ENCODE measurements around the gene DPP9. TPM values are rescaled to one million over a fixed set of nuclear protein-coding genes. Genes with fewer than 3 reads are reported as not detected.

The DPP9 gene
- total RNA-seq, 1 donor from 2014 or later = 16.2 TPM

DNA sequence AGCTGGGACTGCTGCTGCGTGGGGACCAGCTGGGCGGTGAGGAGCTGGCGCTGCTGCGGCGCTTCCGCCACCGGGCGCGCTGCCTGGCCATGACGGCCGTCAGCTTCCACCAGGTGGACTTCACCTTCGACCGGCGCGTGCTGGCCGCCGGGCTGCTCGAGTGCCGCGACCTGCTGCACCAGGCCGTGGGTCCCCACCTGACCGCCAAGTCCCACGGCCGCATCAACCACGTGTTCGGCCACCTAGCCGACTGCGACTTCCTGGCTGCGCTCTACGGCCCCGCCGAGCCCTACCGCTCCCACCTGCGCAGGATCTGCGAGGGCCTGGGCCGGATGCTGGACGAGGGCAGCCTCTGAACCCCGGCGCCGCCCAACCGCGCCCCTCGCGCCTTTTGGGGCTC, 71.6 kb downstream of the DPP9 start:
- Histone ChIP-seq H3K9ac (ENCODE audit: low read depth in 1 of 3, low read length in 3 of 3) (no peak overlapping the region), H3K4me1 (ENCODE audit: control insufficient read depth in 3 of 3, insufficient read depth in 3 of 3, low read length in 3 of 3) (peaks cover 9 to 37% (median 27%) of the 10 kb centered on the region in 3 donors), H3K9me3 (ENCODE audit: control insufficient read depth in 3 of 3, low read length in 3 of 3) (no peaks in the 10 kb centered on the region), H3K27ac (ENCODE audit: low read depth, low read length) (no peak overlapping the region), H3K4me3 (ENCODE audit: low read length in 3 of 3) (no peak overlapping the region), H3K27me3 (ENCODE audit: control insufficient read depth in 3 of 3, insufficient read depth in 3 of 3, low read length in 3 of 3) (no peaks in the 10 kb centered on the region), H3K36me3 (ENCODE audit: control insufficient read depth in 3 of 3, insufficient read depth in 3 of 3, low read length in 3 of 3) (peaks cover 16 to 18% (median 17%) of the 10 kb centered on the region in 3 donors)

DNA sequence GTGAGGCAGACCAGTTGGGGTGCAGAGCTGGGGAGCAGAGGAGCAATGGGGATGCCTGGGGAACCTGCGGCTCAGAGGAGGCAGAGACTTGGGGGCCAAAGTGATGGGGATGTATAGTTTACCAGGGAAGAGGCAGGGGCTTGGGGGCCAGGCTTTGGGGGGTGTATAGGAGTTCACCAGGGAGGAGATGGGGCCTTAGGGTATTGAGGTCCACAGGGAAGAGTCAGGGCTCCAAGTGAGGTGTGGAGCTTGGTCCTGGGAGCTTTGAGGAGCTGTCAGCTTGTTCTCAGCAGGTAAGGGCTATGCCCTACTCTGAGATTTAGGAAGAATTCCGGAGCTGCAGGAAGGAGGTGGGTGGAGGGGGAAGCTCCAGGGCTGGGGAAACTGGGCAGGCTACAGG, 73.5 kb downstream of the DPP9 start:
- no peaks in the 10 kb centered on the region for H3K27me3 ChIP-seq (ENCODE audit: control insufficient read depth in 3 of 3, insufficient read depth in 3 of 3, low read length in 3 of 3)
- H3K9ac ChIP-seq (ENCODE audit: low read depth in 1 of 3, low read length in 3 of 3) = peak overlapping the region in 1 of 3 donors; percentile 33
- H3K27ac ChIP-seq (ENCODE audit: low read depth, low read length) = no peak overlapping the region
- no peak overlapping the region for H3K4me3 ChIP-seq (ENCODE audit: low read length in 3 of 3)
- peaks cover 5 to 9% (median 8%) of the 10 kb centered on the region in 3 donors for H3K36me3 ChIP-seq (ENCODE audit: control insufficient read depth in 3 of 3, insufficient read depth in 3 of 3, low read length in 3 of 3)
- peaks cover 9 to 36% (median 25%) of the 10 kb centered on the region in 3 donors for H3K4me1 ChIP-seq (ENCODE audit: control insufficient read depth in 3 of 3, insufficient read depth in 3 of 3, low read length in 3 of 3)
- H3K9me3 ChIP-seq (ENCODE audit: control insufficient read depth in 3 of 3, low read length in 3 of 3) = no peaks in the 10 kb centered on the region

DNA sequence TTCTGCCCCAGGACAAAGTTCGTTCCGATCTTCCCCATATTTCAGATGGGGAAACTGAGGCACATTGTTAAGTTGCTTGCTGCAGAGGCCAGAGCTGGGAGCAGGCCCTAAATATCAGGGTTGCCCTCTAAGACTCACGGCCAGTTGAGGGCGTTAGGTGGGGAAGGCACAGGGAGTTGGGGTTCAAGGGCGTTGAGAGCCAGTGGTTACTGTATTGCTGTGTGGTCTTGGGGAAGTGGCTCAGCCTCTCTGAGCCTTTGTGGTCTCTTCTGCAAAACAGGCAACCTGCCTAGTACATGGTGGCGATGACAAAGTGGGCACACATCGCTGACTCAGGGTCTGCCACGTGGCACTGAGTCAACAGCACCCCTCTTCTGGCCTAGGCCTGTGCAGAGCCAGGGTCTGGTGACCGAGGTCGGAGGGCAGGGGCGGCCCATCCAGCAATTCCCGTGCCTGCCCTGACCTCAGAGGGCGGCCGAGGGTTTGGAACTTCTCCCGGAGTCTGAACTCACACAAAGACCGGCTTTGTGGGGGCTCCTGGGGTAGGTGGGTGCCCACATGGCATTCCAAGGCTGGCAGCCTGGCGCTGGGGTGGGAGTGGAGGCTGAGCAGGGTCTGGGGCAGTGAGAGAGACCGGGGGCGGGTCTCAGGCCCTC, 74.1 kb downstream of the DPP9 start:
- H3K4me3 ChIP-seq (ENCODE audit: low read length in 3 of 3) = no peak overlapping the region
- H3K27me3 ChIP-seq (ENCODE audit: control insufficient read depth in 3 of 3, insufficient read depth in 3 of 3, low read length in 3 of 3) = no peaks in the 10 kb centered on the region
- H3K36me3 ChIP-seq (ENCODE audit: control insufficient read depth in 3 of 3, insufficient read depth in 3 of 3, low read length in 3 of 3) = peaks cover 4 to 6% (median 5%) of the 10 kb centered on the region in 3 donors
- peaks cover 9 to 29% (median 19%) of the 10 kb centered on the region in 3 donors for H3K4me1 ChIP-seq (ENCODE audit: control insufficient read depth in 3 of 3, insufficient read depth in 3 of 3, low read length in 3 of 3)
- H3K9me3 ChIP-seq (ENCODE audit: control insufficient read depth in 3 of 3, low read length in 3 of 3) = no peaks in the 10 kb centered on the region
- no peak overlapping the region for H3K9ac ChIP-seq (ENCODE audit: low read depth in 1 of 3, low read length in 3 of 3)
- H3K27ac ChIP-seq (ENCODE audit: low read depth, low read length) = no peak overlapping the region

DNA sequence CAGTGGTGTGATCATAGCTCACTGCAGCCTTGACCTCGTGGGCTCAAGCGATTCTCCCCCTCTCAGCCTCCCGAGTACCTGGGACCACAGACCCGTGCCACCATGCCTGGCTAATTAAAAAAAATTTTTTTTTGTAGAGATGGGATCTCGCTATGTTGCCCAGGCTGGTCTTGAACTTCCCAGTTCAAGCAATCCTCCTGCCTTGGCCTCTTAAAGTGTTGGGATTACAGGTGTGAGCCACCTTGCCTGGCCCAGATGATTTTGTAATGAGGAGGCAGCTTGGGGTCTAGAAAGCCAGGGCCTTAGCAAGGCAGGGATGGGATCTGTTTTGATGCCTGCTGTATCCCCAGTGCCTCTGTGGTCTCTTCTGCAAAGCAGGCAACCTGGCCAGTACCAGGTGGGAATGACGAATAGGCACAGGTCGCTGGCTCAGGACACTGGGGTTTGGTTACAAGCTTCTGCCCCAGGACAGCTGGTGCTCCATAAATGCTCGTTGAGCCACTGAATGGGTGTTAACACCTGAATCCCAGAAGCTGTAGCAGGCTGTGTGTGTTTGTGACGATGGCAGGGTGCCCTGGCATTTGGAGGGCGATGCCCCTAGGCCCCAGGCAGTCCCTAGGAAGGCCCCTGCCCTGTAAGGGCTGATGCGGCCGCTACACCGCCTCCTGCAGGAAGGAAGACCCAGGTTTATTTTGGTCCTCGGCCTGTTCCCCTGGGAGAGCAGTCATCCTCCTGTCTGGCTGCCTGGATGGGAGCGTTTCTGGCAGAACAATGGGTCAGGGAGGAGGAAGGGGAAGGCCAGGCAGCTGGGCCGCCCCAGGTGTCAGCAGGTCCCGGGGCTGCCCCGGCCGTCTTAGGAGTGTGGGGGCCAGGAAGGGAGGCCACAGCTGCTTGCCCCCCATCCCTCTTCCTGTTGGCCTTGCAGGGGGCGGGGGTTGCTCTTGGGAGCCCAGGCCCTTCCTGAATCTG, 75.7 kb downstream of the DPP9 start:
- H3K9ac ChIP-seq (ENCODE audit: low read depth in 1 of 3, low read length in 3 of 3) = peak overlapping the region; percentile 23 to 45 (median 33)
- H3K27me3 ChIP-seq (ENCODE audit: control insufficient read depth in 3 of 3, insufficient read depth in 3 of 3, low read length in 3 of 3) = no peaks in the 10 kb centered on the region
- H3K4me3 ChIP-seq (ENCODE audit: low read length in 3 of 3) = peak overlapping the region in 1 of 3 donors; percentile 13
- H3K4me1 ChIP-seq (ENCODE audit: control insufficient read depth in 3 of 3, insufficient read depth in 3 of 3, low read length in 3 of 3) = peaks cover 9 to 23% (median 13%) of the 10 kb centered on the region in 3 donors
- peaks cover 4 to 6% (median 5%) of the 10 kb centered on the region in 3 donors for H3K36me3 ChIP-seq (ENCODE audit: control insufficient read depth in 3 of 3, insufficient read depth in 3 of 3, low read length in 3 of 3)
- H3K9me3 ChIP-seq (ENCODE audit: control insufficient read depth in 3 of 3, low read length in 3 of 3) = no peaks in the 10 kb centered on the region
- H3K27ac ChIP-seq (ENCODE audit: low read depth, low read length) = peak overlapping the region; percentile 30

DNA sequence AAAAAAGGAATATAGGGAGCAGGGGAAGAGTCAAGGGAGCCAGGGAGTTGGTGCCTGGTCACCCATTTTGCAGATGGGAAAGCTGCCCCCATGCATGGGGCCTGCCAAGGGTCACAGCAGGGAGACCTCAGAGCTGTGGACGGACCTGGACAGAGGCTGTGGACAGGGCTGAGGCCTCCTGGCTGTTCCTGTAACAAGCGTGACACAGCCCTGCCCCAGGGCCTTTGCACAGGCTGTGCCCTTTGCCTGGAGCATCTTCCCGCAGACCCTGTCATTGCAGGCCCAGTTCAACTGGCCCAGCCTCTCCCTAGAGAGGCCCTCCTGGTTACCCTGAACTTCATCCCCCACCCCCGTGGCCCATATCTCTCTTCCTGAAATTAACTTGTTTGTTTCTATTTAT, 77.9 kb downstream of the DPP9 start:
- no peak overlapping the region for H3K27ac ChIP-seq (ENCODE audit: low read depth, low read length)
- H3K27me3 ChIP-seq (ENCODE audit: control insufficient read depth in 3 of 3, insufficient read depth in 3 of 3, low read length in 3 of 3) = no peaks in the 10 kb centered on the region
- H3K36me3 ChIP-seq (ENCODE audit: control insufficient read depth in 3 of 3, insufficient read depth in 3 of 3, low read length in 3 of 3) = no peaks in the 10 kb centered on the region
- peaks cover 9 to 32% (median 17%) of the 10 kb centered on the region in 3 donors for H3K4me1 ChIP-seq (ENCODE audit: control insufficient read depth in 3 of 3, insufficient read depth in 3 of 3, low read length in 3 of 3)
- no peak overlapping the region for H3K4me3 ChIP-seq (ENCODE audit: low read length in 3 of 3)
- no peaks in the 10 kb centered on the region for H3K9me3 ChIP-seq (ENCODE audit: control insufficient read depth in 3 of 3, low read length in 3 of 3)
- H3K9ac ChIP-seq (ENCODE audit: low read depth in 1 of 3, low read length in 3 of 3) = no peak overlapping the region

DNA sequence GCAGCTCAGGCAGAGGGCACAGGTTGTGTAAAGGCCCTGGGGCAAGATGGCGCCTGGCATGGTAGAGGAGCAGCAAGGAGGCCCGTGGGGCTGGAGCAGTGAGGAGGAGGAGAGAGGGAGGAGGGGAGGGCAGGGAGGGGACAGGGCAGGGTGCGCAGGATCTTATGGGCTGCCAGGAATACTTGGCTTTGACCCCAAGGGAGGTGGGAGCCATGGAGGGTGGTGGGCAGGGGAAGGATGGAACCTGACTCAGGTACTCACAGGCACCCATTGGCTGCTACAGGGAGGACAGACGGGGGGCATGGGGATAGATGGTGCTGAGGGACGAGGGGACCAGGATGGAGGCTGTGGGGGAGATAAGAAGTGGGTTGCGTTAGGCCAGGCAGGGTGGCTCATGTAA, 81.0 kb downstream of the DPP9 start:
- H3K36me3 ChIP-seq (ENCODE audit: control insufficient read depth in 3 of 3, insufficient read depth in 3 of 3, low read length in 3 of 3) = no peaks in the 10 kb centered on the region
- no peaks in the 10 kb centered on the region for H3K27me3 ChIP-seq (ENCODE audit: control insufficient read depth in 3 of 3, insufficient read depth in 3 of 3, low read length in 3 of 3)
- no peaks in the 10 kb centered on the region for H3K9me3 ChIP-seq (ENCODE audit: control insufficient read depth in 3 of 3, low read length in 3 of 3)
- H3K9ac ChIP-seq (ENCODE audit: low read depth in 1 of 3, low read length in 3 of 3) = no peak overlapping the region
- H3K27ac ChIP-seq (ENCODE audit: low read depth, low read length) = no peak overlapping the region
- H3K4me1 ChIP-seq (ENCODE audit: control insufficient read depth in 3 of 3, insufficient read depth in 3 of 3, low read length in 3 of 3) = peaks cover 19 to 21% (median 19%) of the 10 kb centered on the region in 3 donors
- H3K4me3 ChIP-seq (ENCODE audit: low read length in 3 of 3) = no peak overlapping the region

DNA sequence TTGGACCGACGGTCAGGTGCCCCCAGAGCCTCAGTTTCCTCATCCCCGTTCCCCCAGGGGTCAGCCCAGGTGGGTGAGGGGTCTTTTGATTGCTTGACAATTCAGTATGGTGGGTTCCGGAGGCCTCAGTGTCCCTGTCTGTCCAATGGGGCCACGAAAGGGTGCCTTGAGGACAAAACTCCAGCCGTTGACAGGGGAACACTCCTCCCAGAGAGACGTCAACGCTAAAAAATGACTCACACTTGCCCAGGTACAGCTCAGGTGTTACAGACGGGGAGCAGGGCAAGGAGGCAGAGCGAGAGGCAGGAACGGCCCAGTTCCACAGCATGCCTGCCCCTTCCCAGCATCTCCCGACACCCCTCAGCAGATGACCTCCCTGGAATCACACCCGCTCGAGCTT, 82.5 kb downstream of the DPP9 start:
- Histone ChIP-seq H3K36me3 (ENCODE audit: control insufficient read depth in 3 of 3, insufficient read depth in 3 of 3, low read length in 3 of 3) (no peaks in the 10 kb centered on the region), H3K27ac (ENCODE audit: low read depth, low read length) (no peak overlapping the region), H3K4me3 (ENCODE audit: low read length in 3 of 3) (peak overlapping the region in 1 of 3 donors; percentile 13), H3K27me3 (ENCODE audit: control insufficient read depth in 3 of 3, insufficient read depth in 3 of 3, low read length in 3 of 3) (no peaks in the 10 kb centered on the region), H3K9ac (ENCODE audit: low read depth in 1 of 3, low read length in 3 of 3) (peak overlapping the region in 2 of 3 donors; percentile 20 to 82), H3K4me1 (ENCODE audit: control insufficient read depth in 3 of 3, insufficient read depth in 3 of 3, low read length in 3 of 3) (peaks cover 25 to 27% (median 25%) of the 10 kb centered on the region in 3 donors), H3K9me3 (ENCODE audit: control insufficient read depth in 3 of 3, low read length in 3 of 3) (no peaks in the 10 kb centered on the region)

DNA sequence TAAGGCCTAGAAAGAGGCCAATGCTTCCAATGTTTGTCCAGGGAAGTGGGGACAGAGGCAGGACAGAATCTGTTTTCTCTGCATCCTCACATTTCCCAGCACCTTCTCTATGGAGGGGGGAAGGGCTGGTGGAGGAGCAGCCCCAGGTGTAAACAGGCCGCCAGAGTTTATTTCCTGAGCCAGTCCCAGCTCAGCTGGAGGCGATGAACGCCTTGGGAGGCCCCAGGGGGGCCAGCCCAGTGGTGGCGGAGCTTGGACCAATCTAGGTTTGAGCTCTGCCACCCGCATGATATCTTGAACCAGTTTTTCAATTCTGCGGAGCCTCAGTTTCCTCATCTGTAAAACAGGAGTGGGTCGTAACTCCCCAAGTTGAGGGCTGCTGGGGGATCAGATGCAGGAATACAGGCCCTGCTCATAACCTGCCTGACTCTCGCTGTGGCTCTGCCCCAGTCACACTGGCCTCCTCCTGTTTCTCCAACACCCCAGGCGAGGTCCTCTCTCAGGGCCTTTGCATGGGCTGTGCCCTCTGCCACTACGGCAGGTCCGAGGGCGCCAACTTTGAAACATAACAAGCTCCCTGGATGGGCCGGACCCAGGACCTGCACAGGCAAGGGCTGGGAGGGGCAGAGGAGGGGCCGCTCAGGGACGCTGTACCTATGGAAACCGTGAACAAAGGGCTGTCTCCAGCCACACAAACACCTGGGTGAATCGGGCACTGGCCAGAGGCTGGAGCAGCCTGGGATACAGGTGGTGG, 83.2 kb downstream of the DPP9 start:
- H3K4me3 ChIP-seq (ENCODE audit: low read length in 3 of 3) = peak overlapping the region; percentile 72 to 81 (median 75)
- no peaks in the 10 kb centered on the region for H3K36me3 ChIP-seq (ENCODE audit: control insufficient read depth in 3 of 3, insufficient read depth in 3 of 3, low read length in 3 of 3)
- H3K9ac ChIP-seq (ENCODE audit: low read depth in 1 of 3, low read length in 3 of 3) = peak overlapping the region; percentile 73 to 82 (median 75)
- no peak overlapping the region for H3K27ac ChIP-seq (ENCODE audit: low read depth, low read length)
- no peaks in the 10 kb centered on the region for H3K27me3 ChIP-seq (ENCODE audit: control insufficient read depth in 3 of 3, insufficient read depth in 3 of 3, low read length in 3 of 3)
- H3K4me1 ChIP-seq (ENCODE audit: control insufficient read depth in 3 of 3, insufficient read depth in 3 of 3, low read length in 3 of 3) = peaks cover 29 to 31% (median 30%) of the 10 kb centered on the region in 3 donors
- no peaks in the 10 kb centered on the region for H3K9me3 ChIP-seq (ENCODE audit: control insufficient read depth in 3 of 3, low read length in 3 of 3)

DNA sequence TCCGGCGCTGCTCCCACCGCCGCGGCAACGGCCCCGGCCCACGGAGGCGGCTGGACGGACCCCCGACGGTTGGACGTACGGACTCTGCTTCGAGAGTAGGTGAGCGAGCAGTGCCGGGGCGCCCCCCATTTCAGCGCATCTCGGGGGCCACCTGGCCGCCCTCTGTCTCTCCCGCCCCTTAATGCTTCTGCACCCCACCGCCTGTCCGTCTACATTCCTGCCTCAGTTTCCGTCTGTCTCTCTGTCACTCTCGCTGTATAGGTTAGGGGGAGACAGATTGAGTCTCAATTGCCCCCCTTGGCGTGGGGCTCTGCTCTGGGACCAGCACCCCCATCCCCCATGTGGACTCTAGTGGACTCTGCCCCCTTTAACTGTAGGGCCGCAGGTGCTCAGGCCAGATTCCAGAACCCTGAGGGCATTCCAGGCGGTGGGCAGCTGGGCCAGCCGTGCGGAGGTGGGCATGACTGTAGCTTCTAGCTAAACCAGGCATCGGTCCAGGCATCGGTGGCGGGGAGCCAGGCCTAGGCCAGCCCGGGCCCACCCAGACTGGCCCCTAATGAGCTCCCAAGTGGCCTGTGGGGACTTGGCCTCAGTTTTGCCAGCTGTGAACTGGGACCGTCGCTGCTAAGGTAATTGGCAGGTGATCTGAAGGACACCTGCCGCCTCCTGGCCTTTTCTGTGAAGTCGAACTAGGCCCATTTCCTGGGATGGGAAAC, 84.0 kb downstream of the DPP9 start:
- peaks cover 29 to 33% (median 30%) of the 10 kb centered on the region in 3 donors for H3K4me1 ChIP-seq (ENCODE audit: control insufficient read depth in 3 of 3, insufficient read depth in 3 of 3, low read length in 3 of 3)
- H3K27me3 ChIP-seq (ENCODE audit: control insufficient read depth in 3 of 3, insufficient read depth in 3 of 3, low read length in 3 of 3) = no peaks in the 10 kb centered on the region
- no peaks in the 10 kb centered on the region for H3K36me3 ChIP-seq (ENCODE audit: control insufficient read depth in 3 of 3, insufficient read depth in 3 of 3, low read length in 3 of 3)
- peak overlapping the region; percentile 41 for H3K27ac ChIP-seq (ENCODE audit: low read depth, low read length)
- H3K9ac ChIP-seq (ENCODE audit: low read depth in 1 of 3, low read length in 3 of 3) = peak overlapping the region; percentile 73 to 82 (median 75)
- H3K4me3 ChIP-seq (ENCODE audit: low read length in 3 of 3) = peak overlapping the region; percentile 72 to 81 (median 75)
- H3K9me3 ChIP-seq (ENCODE audit: control insufficient read depth in 3 of 3, low read length in 3 of 3) = no peaks in the 10 kb centered on the region

All from skeletal muscle tissue (tissue), 4 donors.